Pancreas (tissue), 10 donors: ENCODE measurements around the gene CPNE2. TPM values are rescaled to one million over a fixed set of nuclear protein-coding genes. Genes with fewer than 3 reads are reported as not detected.

Experiments
- ATAC-seq, 4 donors: fragments of 200-7000 bp; cut with Tn5 transposase; one replicate each; pipeline versions ENCODE4 v1.8.0 to v1.9.1; 2020; ENCODE audit warnings: mild to moderate bottlenecking in 4 of 4, moderate library complexity in 4 of 4
- DNase-seq, 6 donors: peaks; one replicate each; pipeline ENCODE4 v3.0.0-alpha.2; 2020
- FAIRE-seq: peaks from 2 replicates; lab custom pipeline; 2012; peaks lifted over from hg19 to GRCh38; lab: Jason Lieb, UNC
- H3K27ac ChIP-seq, 4 donors: fragments of 200-600 bp; sonication (generic); 1 replicate in 3 of 4; 2 replicates in 1 of 4; pipeline versions ENCODE4 v1.5.0 to v1.8.0; 2020
- H3K27me3 ChIP-seq, 4 donors: fragments of 200-600 bp; one replicate each; pipeline ENCODE4 v1.8.0; 2021
- H3K36me3 ChIP-seq, 3 donors: fragments of 200-600 bp; sonication (generic) in 1 of 3; one replicate each; pipeline versions ENCODE4 v1.5.0 to v1.8.0; 2020 to 2021
- H3K4me1 ChIP-seq, 3 donors: fragments of 200-600 bp; one replicate each; pipeline ENCODE4 v1.8.0; 2021
- H3K4me3 ChIP-seq, 4 donors: fragments of 200-600 bp; sonication (generic) in 2 of 4; one replicate each; pipeline versions ENCODE4 v1.5.0 to v1.8.0; 2020 to 2021
- H3K9me3 ChIP-seq, 4 donors: fragments of 200-600 bp; one replicate each; pipeline ENCODE4 v1.8.0; 2021
- WGBS, 2 donors: extraction: QIAGEN DNeasy Blood & Tissue Kit; methylation state at CpG; one replicate each; pipeline ENCODE4 v1.1.7; 2013; 5-methylcytosine and 5-hydroxymethylcytosine counted together
- intact Hi-C, 3 donors: fragments of 100-400 bp; cut with DNase I; formaldehyde crosslinking; loops; one replicate each; pipeline versions ENCODE4 v1.11.1 to v1.14.2; 2022
- polyA plus RNA-seq, 2 donors: library from polyadenylated mRNA; stranded (reverse); fragments of 200-250 nt; gene quantifications; one replicate each; pipeline ENCODE4 v1.2.3, GENCODE V29; 2013
- total RNA-seq, 6 donors: library from RNA; stranded (reverse); fragmentation: NEBNext Ultra II Directional in 4 of 6; extraction: Animal tissue kit (Norgen Biotek cat#: 25700) in 4 of 6; gene quantifications; one replicate each; pipeline versions ENCODE4 v1.2.1 to v1.2.4, GENCODE V29; 2021 to 2023
- TF ChIP-seq, protein P1 (sequence below), 4 donors: fragments of 200-600 bp; sonication (generic) in 3 of 4; IDR thresholded peaks; one replicate each; pipeline versions ENCODE4 v1.5.0 to v1.8.0; 2021; ENCODE audit warnings: antibody characterized with exemption in 4 of 4
- donor health status: healthy with polysubstance abuse.
- donor health status: DM: no; HTN: no; CAD: no; lungs with moderate emphysema.
- donor health status: DM: no; HTN: no; CAD: no.
- donor health status: control.
- donor health status: control.
- donor health status: Bipolar disorder and iron deficiency.
- donor health status: DM: yes; HTN: yes; CAD: no.
- donor health status: DM: no; HTN: no; CAD: no.
- donor health status: DM: no; HTN: no; CAD: no.
- donor health status: DM: yes; HTN: yes; CAD: no.

The CPNE2 gene
- total and polyA plus RNA-seq, 8 donors, result 3.2 to 17.1 (median 5.6) TPM

GRCh38 chr16:57166451-57166850 lies 74.1 kb downstream of the CPNE2 start:
- no peak for DNase-seq
- ATAC-seq, result peak in 2 of 4 donors; percentile 21 to 30
- TF ChIP-seq, protein P1, sequence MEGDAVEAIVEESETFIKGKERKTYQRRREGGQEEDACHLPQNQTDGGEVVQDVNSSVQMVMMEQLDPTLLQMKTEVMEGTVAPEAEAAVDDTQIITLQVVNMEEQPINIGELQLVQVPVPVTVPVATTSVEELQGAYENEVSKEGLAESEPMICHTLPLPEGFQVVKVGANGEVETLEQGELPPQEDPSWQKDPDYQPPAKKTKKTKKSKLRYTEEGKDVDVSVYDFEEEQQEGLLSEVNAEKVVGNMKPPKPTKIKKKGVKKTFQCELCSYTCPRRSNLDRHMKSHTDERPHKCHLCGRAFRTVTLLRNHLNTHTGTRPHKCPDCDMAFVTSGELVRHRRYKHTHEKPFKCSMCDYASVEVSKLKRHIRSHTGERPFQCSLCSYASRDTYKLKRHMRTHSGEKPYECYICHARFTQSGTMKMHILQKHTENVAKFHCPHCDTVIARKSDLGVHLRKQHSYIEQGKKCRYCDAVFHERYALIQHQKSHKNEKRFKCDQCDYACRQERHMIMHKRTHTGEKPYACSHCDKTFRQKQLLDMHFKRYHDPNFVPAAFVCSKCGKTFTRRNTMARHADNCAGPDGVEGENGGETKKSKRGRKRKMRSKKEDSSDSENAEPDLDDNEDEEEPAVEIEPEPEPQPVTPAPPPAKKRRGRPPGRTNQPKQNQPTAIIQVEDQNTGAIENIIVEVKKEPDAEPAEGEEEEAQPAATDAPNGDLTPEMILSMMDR (IDR thresholded peaks at IDR 0.05), result no peak
- no peaks in the 10 kb centered on the region for H3K9me3 ChIP-seq
- peaks cover 0 to 24% (median 8%) of the 10 kb centered on the region in 3 donors for H3K36me3 ChIP-seq
- intact Hi-C loops, result no loop called here
- no peak for FAIRE-seq
- no peak overlapping the region for H3K4me3 ChIP-seq
- H3K27me3 ChIP-seq, result no peaks in the 10 kb centered on the region
- H3K27ac ChIP-seq, result peak overlapping the region in 2 of 4 donors; percentile 1 to 35
- peaks cover 4 to 16% (median 14%) of the 10 kb centered on the region in 3 donors for H3K4me1 ChIP-seq

DNA sequence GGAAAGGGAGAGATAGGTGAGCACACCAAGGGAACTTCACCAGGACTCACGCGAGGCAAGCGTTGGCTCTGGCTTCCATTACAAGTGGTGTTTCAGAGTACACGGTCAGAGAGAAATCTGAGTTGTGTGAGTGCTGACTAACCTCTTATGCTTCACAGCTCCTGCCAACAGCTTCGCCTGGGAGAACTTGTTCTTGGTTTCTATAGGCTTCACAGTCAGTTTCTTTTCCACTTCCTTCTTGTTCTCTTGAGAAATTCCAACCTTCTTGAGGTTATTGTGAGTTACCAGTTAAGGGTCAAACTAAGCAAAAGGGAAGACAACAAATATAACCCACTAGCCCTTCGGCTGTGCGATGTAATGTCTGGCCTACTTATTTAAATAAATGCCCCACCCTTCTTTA lies 74.6 kb downstream of the CPNE2 start:
- Histone ChIP-seq H3K27ac (peak overlapping the region in 2 of 4 donors; percentile 1 to 35), H3K36me3 (peaks cover 0 to 21% (median 8%) of the 10 kb centered on the region in 3 donors)
- FAIRE-seq, result no peak

DNA sequence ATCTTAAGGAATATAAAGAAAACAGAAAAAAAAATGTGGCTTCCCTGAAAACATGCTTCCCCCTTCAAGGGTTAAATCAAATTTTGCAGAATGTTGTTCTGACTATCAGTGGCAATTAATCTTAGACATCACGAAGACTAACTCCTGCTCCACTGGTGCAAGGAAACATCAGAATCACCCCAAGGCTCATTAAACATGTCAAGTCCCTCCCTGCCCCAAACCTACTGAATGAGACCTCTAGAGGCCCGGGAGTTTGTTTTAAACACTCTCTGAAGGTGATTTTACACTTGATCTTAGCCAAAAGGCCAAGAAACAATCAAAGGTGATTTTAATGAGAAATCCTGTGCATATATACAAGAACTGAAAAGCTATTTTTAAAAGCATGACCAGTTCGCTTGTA lies 75.2 kb downstream of the CPNE2 start:
- Histone ChIP-seq H3K36me3 (peaks cover 0 to 16% (median 14%) of the 10 kb centered on the region in 3 donors), H3K4me3 (no peak overlapping the region), H3K27ac (no peak overlapping the region), H3K27me3 (no peaks in the 10 kb centered on the region), H3K9me3 (no peaks in the 10 kb centered on the region), H3K4me1 (peaks cover 4 to 16% (median 14%) of the 10 kb centered on the region in 3 donors)
- intact Hi-C loops, result no loop called here
- TF ChIP-seq, protein P1 (IDR thresholded peaks at IDR 0.05), result no peak
- FAIRE-seq (no peak), DNase-seq (no peak), ATAC-seq (no peak)
- 78 to 80% methylated on average over 3 of the region's 3 CpGs for WGBS, 2 donors

More for the DNA sequence above, 74.6 kb downstream of the CPNE2 start:
- no peak overlapping the region for H3K4me3 ChIP-seq
- WGBS, 2 donors, result 83 to 87% methylated on average over 7 of the region's 7 CpGs
- ATAC-seq (peak in 3 of 4 donors; percentile 26 to 72 (median 51)), DNase-seq (no peak)
- TF ChIP-seq, protein P1 (IDR thresholded peaks at IDR 0.05), result no peak
- H3K27me3 ChIP-seq, result no peaks in the 10 kb centered on the region
- intact Hi-C loops, result no loop called here
- no peaks in the 10 kb centered on the region for H3K9me3 ChIP-seq
- H3K4me1 ChIP-seq, result peaks cover 4 to 16% (median 14%) of the 10 kb centered on the region in 3 donors

GRCh38 chr16:57167953-57168352 lies 75.6 kb downstream of the CPNE2 start:
- no peak overlapping the region for H3K27ac ChIP-seq
- TF ChIP-seq, protein P1 (IDR thresholded peaks at IDR 0.05), result no peak
- H3K4me3 ChIP-seq, result no peak overlapping the region
- no peaks in the 10 kb centered on the region for H3K27me3 ChIP-seq
- peaks cover 0 to 16% (median 15%) of the 10 kb centered on the region in 3 donors for H3K36me3 ChIP-seq
- DNase-seq, result no peak
- no peaks in the 10 kb centered on the region for H3K9me3 ChIP-seq
- peak; percentile 37 for FAIRE-seq
- intact Hi-C loops, result no loop called here
- 33 to 39% methylated on average over 4 of the region's 4 CpGs for WGBS, 2 donors
- ATAC-seq, result peak in 3 of 4 donors; percentile 46 to 80 (median 67)
- peaks cover 4 to 16% (median 14%) of the 10 kb centered on the region in 3 donors for H3K4me1 ChIP-seq

DNA sequence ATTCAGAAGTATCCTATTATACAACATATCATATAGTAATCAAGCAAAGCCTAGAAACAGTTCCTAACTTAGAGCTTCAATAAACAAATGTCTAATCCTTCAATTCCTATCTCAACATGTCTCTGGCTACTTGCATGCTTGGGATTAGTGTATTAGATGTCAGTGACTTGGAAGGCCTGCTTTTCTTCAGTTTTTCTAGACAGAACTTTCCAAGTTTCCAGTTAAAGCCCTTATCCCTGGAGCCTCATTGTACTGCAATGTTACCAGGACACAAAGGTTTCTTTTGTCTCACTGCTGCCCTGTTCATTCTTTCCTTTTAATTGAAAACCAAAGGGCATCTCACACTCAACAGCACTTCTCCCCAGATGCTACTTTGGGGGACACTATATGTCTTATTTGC lies 76.9 kb downstream of the CPNE2 start:
- no peak for ATAC-seq
- Histone ChIP-seq H3K36me3 (peaks cover 0 to 12% (median 7%) of the 10 kb centered on the region in 3 donors), H3K27ac (no peak overlapping the region), H3K9me3 (no peaks in the 10 kb centered on the region), H3K4me3 (no peak overlapping the region), H3K27me3 (no peaks in the 10 kb centered on the region), H3K4me1 (peaks cover 4 to 16% (median 14%) of the 10 kb centered on the region in 3 donors)
- DNase-seq, result no peak
- intact Hi-C loops, result no loop called here
- TF ChIP-seq, protein P1 (IDR thresholded peaks at IDR 0.05), result no peak
- no peak for FAIRE-seq
